Ovary (tissue), 9 donors: ENCODE results near the gene ADGRD1. TPM values are rescaled to one million over a fixed set of nuclear protein-coding genes. Genes with fewer than 3 reads are reported as not detected.

Source experiments
- DNase-seq, 5 donors: peaks; one replicate each; pipeline ENCODE4 v3.0.0-alpha.2; 2019 to 2020
- H3K27ac ChIP-seq, 2 donors: fragments of 200-600 bp; one replicate each; pipeline versions ENCODE4 v1.5.1 to v1.8.0; 2019 to 2022
- H3K27me3 ChIP-seq: fragments of 200-600 bp; one replicate; pipeline ENCODE4 v1.8.0; 2022
- H3K36me3 ChIP-seq: fragments of 200-600 bp; sonication (generic); one replicate; pipeline ENCODE4 v1.5.1; 2019
- H3K4me1 ChIP-seq: one replicate; pipeline ENCODE4 v1.8.1; 2013; ENCODE audit warnings: mild to moderate bottlenecking, moderate library complexity; ENCODE audit not compliant: insufficient read depth
- H3K4me3 ChIP-seq: fragments of 200-600 bp; sonication (generic); one replicate; pipeline ENCODE4 v1.5.1; 2017
- H3K9me3 ChIP-seq, 2 donors: fragments of 200-600 bp in 1 of 2; sonication (generic) in 1 of 2; one replicate each; pipeline versions ENCODE4 v1.5.1 to v1.8.1; 2013 to 2019; ENCODE audit warnings: mild to moderate bottlenecking in 1 of 2, moderate library complexity in 1 of 2
- EP300 ChIP-seq: sonication (generic); formaldehyde crosslinking; IDR thresholded peaks from one replicate; pipeline ENCODE4 v1.6.1; 2017; ENCODE audit warnings: antibody characterized with exemption
- POLR2A ChIP-seq: fragments of 450-650 bp; IDR thresholded peaks from one replicate; pipeline ENCODE4 v1.6.1; 2017; ENCODE audit warnings: antibody characterized with exemption, mild to moderate bottlenecking, moderate library complexity
- WGBS, 3 donors: extraction: QIAGEN DNeasy Blood & Tissue Kit in 1 of 3; methylation state at CpG; one replicate each; pipeline versions ENCODE4 v1.1.5 to v1.1.7; 2013 to 2017; 5-methylcytosine and 5-hydroxymethylcytosine counted together
- intact Hi-C, 4 donors: fragments of 100-400 bp; cut with DNase I; formaldehyde crosslinking; loops; one replicate each; pipeline versions ENCODE4 v1.11.0 to v1.15.1; 2022 to 2023
- polyA plus RNA-seq, 2 donors: library from polyadenylated mRNA; stranded (reverse); fragments of 200-250 nt in 1 of 2; fragments of 350-450 nt in 1 of 2; fragmentation: Illumina TruSeq in 1 of 2; extraction: RNeasy Lipid Tissue Mini Kit (QIAGEN cat#74804) in 1 of 2; gene quantifications; one replicate each; pipeline ENCODE4 v1.2.3, GENCODE V29; 2013 to 2014
- small RNA-seq: library from RNA; depleted of rRNA; stranded (forward); fragments of <200 nt; gene quantifications from one replicate; pipeline ENCODE3, GENCODE V24; 2016
- total RNA-seq, 7 donors: library from RNA; depleted of rRNA in 2 of 7; stranded (reverse); fragments of >200 nt in 2 of 7; fragmentation: NEBNext Ultra II Directional in 3 of 7; extraction: Animal tissue kit (Norgen Biotek cat#: 25700) in 3 of 7; gene quantifications; one replicate each; pipeline versions ENCODE4 v1.1.0 to v1.2.4, GENCODE V29; 2016 to 2023
- TF ChIP-seq, protein P1 (sequence below), 3 donors: fragments of 450-650 bp in 2 of 3; fragments of 200-600 bp in 1 of 3; IDR thresholded peaks; one replicate each; pipeline versions ENCODE4 v1.5.1 to v1.8.0; 2016 to 2022; ENCODE audit warnings: antibody characterized with exemption in 3 of 3, mild to moderate bottlenecking in 1 of 3
- donor health status: DM: no; HTN: no; CAD: no; lungs with moderate emphysema.
- donor health status: DM: no; HTN: no; CAD: no.
- donor health status: Bipolar disorder and iron deficiency.
- donor health status: DM: yes; HTN: yes; CAD: no.
- donor health status: DM: no; HTN: no; CAD: no.
- donor health status: DM: yes; HTN: yes; CAD: no.

ADGRD1 gene
- total and polyA plus RNA-seq, 9 donors, result 7.6 to 75.3 (median 25.9) TPM

DNA sequence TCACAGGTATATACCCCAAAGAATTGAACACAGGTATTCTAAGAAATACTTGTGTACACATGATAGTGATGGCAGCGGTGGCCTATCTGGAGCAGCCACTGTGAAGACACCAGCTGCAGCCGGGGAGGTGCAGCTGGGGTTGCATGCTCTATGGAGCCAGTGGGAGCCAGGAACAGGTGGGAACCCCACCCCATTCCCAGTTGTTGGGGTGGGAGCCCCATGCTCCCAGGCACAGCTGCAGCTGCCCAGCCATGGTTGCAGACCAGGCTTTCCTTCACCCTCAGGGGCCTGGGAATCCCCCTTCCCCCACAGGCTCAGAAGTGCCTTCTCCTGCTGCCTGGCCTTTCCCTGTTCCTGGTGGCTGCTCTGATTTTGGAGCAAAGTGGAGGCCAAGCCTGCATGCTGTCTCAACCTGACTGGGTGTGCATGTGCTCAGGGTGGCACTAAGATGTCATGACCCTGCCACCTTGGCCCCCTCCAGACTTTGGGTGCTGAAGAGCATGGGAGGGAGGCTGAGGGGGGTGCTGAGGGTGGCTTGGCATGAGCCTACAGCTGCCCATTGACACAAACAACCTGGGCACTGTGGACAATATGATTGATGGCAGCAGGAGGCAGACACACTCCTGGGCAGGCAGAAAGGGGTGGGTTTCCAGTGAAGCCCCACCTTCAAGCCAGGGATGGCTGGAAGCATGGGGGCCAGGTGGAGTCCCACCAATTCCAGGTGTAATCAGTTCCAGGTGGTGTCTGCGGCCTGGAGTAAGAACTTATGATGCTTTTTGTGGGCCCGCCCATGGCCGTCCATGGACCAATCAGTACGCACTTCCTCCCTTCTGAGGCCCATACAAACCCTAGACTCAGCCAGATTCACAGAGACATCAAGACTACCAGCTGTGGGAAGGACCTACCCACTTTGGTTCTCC is 234.7 kb downstream of the ADGRD1 start:
- H3K4me3 ChIP-seq, result no peak overlapping the region
- WGBS, 3 donors, result 87 to 98% (median 90%) methylated on average over 6 of the region's 6 CpGs
- H3K9me3 ChIP-seq, result no peaks in the 10 kb centered on the region
- no peak for DNase-seq
- no peaks in the 10 kb centered on the region for H3K36me3 ChIP-seq
- H3K4me1 ChIP-seq, result no peaks in the 10 kb centered on the region
- TF ChIP-seq, protein P1, sequence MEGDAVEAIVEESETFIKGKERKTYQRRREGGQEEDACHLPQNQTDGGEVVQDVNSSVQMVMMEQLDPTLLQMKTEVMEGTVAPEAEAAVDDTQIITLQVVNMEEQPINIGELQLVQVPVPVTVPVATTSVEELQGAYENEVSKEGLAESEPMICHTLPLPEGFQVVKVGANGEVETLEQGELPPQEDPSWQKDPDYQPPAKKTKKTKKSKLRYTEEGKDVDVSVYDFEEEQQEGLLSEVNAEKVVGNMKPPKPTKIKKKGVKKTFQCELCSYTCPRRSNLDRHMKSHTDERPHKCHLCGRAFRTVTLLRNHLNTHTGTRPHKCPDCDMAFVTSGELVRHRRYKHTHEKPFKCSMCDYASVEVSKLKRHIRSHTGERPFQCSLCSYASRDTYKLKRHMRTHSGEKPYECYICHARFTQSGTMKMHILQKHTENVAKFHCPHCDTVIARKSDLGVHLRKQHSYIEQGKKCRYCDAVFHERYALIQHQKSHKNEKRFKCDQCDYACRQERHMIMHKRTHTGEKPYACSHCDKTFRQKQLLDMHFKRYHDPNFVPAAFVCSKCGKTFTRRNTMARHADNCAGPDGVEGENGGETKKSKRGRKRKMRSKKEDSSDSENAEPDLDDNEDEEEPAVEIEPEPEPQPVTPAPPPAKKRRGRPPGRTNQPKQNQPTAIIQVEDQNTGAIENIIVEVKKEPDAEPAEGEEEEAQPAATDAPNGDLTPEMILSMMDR (IDR thresholded peaks at IDR 0.05), result no peak
- TF ChIP-seq EP300 (no peak), POLR2A (no peak)
- no peak overlapping the region for H3K27ac ChIP-seq
- H3K27me3 ChIP-seq, result no peaks in the 10 kb centered on the region
- intact Hi-C loops, result no loop called here

DNA sequence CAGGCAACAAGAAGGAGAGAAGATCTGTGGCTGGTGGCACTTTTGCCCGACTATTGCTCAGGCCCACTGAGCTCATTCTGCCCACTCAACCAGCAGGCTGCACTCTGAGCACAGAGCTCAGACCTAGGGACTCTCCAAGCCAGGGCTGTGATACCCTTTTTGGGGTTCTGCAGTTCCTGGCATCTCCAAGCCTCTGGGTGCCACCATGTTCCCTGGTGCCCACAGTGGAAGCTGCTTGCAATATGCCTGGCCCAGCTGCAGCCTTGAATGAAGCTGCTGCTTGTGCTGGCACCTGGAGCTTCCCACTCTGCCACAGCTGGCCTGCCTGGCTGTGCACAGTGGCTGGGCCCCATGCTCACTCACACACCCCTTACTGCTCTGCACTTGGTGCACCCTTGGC is 236.1 kb downstream of the ADGRD1 start:
- TF ChIP-seq, protein P1 (IDR thresholded peaks at IDR 0.05), result no peak
- TF ChIP-seq POLR2A, result no peak
- TF ChIP-seq EP300, result no peak
- no peaks in the 10 kb centered on the region for H3K9me3 ChIP-seq
- WGBS, 3 donors, result 80 to 92% (median 92%) methylated on average over 1 of the region's 1 CpG
- H3K27me3 ChIP-seq, result no peaks in the 10 kb centered on the region
- intact Hi-C loops, result no loop called here
- H3K36me3 ChIP-seq, result no peaks in the 10 kb centered on the region
- no peak overlapping the region for H3K4me3 ChIP-seq
- no peak for DNase-seq
- no peak overlapping the region for H3K27ac ChIP-seq
- H3K4me1 ChIP-seq, result no peaks in the 10 kb centered on the region

DNA sequence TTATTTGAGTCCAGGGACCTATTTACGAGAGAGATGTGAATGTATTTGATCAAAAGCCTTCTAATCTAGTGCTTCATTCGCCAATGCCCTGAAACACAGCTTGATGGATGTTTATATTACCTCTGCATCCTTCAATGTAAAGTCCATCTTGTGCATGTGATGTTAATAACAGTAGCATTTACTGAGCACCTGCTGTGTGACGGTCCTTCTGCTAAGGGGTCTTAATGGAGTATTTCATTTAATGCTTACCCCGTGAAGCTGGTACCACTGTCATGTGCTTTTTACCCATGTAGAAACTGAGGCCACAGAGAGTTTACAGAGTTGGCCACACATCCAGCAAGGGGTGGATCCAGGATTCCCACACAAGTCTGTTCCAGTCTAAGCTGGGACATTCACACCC is 237.3 kb downstream of the ADGRD1 start:
- intact Hi-C loops, result no loop called here
- Histone ChIP-seq H3K27me3 (no peaks in the 10 kb centered on the region), H3K4me1 (no peaks in the 10 kb centered on the region), H3K27ac (no peak overlapping the region), H3K4me3 (no peak overlapping the region), H3K36me3 (no peaks in the 10 kb centered on the region), H3K9me3 (no peaks in the 10 kb centered on the region)
- WGBS, 3 donors, result 77 to 84% (median 81%) methylated on average over 4 of the region's 4 CpGs
- DNase-seq, result no peak
- TF ChIP-seq POLR2A, result no peak
- TF ChIP-seq EP300, result no peak
- TF ChIP-seq, protein P1 (IDR thresholded peaks at IDR 0.05), result no peak

Small RNA genes within 50 kb of the gene (small RNA-seq; reads per million reads assigned to genes)
- gene RF00019, result not detected

Other genes starting within 250 kb of the ADGRD1 start
- 10 to 100 TPM in 1 of 7 donors, 1 to 10 TPM in 6; 1.1 to 16.2 (median 4.3) TPM for gene RIMBP2, start 237.6 kb upstream of the ADGRD1 start, total RNA-seq
- gene RIMBP2, start 237.6 kb upstream of the ADGRD1 start, polyA plus RNA-seq, result 1 to 10 TPM; 1.1 to 2.7 TPM
- gene STX2, start 114.7 kb upstream of the ADGRD1 start, total RNA-seq, result 10 to 100 TPM; 16.8 to 26.9 (median 21.4) TPM
- gene STX2, start 114.7 kb upstream of the ADGRD1 start, polyA plus RNA-seq, result 10 to 100 TPM; 12.9 to 25.5 TPM
- gene RAN, start 81.8 kb upstream of the ADGRD1 start, total RNA-seq, result 100 to 1,000 TPM in 6 of 7 donors, 10 to 100 TPM in 1; 80.4 to 415 (median 314) TPM
- gene RAN, start 81.8 kb upstream of the ADGRD1 start, polyA plus RNA-seq, result 100 to 1,000 TPM; 195 to 419 TPM